GM23248 (cell line): ENCODE data around the gene SCN3A.

Experiments used
- EZH2 ChIP-seq: fragments of 200-600 bp; sonication (generic); IDR thresholded peaks from 2 replicates; pipeline ENCODE4 v1.6.1; 2018; ENCODE audit warnings: antibody characterized with exemption, mild to moderate bottlenecking; ENCODE audit not compliant: insufficient read depth, poor library complexity, severe bottlenecking
- EZH2phosphoT487 ChIP-seq: fragments of 200-600 bp; sonication (generic); IDR thresholded peaks from 2 replicates; pipeline ENCODE4 v1.6.1; 2018; ENCODE audit warnings: antibody characterized with exemption, moderate library complexity, mild to moderate bottlenecking, low read depth; ENCODE audit not compliant: insufficient read depth

- no peak for TF ChIP-seq EZH2phosphoT487
- no peak for TF ChIP-seq EZH2
Observed at GRCh38 chr2:165157160-165157559, 46.7 kb downstream of the SCN3A start.
